ENCODE data around the gene WIF1.

WIF1 gene, protein sequence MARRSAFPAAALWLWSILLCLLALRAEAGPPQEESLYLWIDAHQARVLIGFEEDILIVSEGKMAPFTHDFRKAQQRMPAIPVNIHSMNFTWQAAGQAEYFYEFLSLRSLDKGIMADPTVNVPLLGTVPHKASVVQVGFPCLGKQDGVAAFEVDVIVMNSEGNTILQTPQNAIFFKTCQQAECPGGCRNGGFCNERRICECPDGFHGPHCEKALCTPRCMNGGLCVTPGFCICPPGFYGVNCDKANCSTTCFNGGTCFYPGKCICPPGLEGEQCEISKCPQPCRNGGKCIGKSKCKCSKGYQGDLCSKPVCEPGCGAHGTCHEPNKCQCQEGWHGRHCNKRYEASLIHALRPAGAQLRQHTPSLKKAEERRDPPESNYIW

DNA sequence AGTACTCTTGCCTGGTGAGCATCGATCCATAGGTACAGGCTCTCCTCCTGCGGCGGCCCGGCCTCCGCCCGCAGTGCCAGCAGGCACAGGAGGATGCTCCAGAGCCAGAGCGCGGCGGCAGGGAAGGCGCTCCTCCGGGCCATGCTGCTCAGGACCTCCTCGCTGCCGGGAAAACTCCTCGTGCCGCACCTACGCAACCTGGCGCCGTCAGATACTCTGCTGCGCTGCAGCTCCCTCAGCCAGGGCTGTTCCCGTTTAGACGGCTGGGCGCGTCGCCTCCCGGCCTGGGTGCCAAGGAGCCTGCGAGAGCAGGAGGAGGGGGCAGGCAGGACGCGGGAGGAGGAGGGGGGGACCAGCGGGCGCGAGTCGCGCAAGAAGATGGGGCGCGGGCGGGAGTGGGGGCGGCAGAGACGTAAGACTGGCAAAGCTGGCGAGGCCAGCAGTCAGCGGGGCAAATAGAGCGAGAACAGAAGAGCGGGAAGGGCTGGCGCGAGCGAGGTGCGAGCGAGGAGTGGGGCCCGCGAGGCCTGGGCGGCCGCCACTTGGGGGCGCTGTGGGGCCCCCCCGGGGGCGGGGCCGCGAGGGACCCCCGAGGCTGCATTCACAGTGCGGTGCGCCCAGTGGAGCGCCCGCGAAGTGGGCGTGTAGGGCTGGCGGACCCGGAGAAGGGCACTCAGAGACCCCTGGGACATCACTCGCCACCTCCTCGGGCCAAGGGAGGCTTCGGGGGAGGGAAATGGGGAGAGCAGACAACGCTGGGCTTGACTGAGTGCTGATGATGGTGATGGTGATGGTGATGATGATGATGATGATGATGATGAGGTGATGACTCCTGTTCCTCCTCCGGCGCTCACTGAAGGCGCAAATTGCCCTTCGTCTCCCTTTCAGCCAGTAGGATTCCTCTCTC, at the start of gene WIF1:
TSS of gene WIF1 (minus strand) at position 257 of the 907 bp plus-strand sequence. CDS start at position 143, 114 bp downstream.
- peak; percentile 50 for DNase-seq

GRCh38 chr12:65170209-65170881, 49.2 kb upstream of the WIF1 start:
- DNase-seq: peak; percentile 22

- DNase-seq: peak; percentile 97
Observed at GRCh38 chr12:65169320-65170208, 48.5 kb upstream of the WIF1 start, which contains the start of gene LEMD3. TSS of gene LEMD3 (plus strand) at chr12:65169583. CDS start at chr12:65169597, 14 bp downstream.

DNA sequence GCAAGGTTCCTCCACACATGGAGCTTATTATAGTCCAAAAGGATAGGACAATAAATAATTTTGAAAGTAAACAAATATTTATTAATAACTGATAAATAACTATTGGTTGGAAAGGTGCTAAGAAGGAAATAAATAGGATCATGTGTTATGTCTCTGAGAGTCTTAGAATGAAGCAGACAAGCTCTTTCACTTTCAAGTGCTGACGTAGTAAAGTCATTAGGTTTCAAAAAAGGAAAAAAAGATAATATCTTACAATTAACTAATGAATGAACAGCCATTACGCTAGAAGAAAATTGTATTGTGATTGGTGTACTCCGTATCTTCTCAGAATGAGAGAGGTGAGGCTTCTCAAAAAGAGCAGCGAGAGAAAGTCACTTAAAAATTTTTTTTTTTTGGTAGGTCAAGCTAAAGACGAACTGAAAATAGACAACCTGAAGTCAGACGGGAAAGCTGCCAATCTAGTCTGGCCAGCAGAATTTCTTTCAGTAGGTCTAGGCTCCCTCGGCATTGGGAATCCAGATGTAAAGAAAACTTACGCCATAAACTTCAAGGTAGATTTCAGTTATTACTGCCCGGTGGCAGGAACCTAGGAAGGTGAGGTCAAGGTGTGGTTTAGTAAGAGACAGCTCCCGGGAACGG, 47.7 kb upstream of the WIF1 start:
- DNase-seq: no peak

DNA sequence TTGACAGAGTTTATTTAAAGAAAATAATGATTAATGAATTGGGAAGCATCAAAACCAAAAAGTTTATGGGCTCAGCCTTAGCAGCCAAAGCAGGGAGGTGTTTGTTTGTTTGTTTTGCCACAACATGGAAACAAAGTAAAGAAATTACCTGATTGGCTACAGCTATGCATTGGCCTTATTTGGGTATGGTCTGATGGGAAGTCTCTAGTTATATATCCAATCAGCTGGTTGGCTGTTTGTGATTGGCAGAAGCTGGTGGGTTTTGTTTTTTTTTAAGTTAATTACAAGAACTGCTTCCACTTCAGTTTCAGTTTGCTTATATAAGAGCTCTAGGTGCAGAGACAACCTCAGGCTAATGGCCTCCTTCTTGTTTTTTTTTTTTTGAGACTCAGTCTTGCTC, 43.7 kb upstream of the WIF1 start:
- no peak for DNase-seq

- no peak for DNase-seq
Observed at GRCh38 chr12:65164244-65164643, 43.1 kb upstream of the WIF1 start.

- no peak for DNase-seq
Observed at GRCh38 chr12:65162609-65163008, 41.5 kb upstream of the WIF1 start.

DNA sequence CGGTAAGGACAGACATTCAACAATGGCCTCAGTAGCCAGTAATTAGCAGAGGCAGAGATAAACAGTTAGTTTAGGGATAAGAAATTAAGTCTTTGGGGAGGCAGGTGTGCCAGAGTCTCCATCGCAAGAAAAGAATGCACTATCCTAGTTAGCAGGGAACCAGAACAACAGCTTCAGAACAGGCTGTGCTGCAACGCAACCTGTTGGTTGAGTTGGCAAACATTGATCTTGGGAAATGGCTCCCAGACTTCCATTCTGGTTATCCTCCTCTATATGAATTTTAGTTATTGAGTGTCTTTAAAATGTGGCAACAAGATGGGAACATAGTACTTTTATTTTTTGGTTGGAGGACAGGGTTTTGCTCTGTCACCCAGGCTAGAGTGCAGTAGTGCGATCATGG, 36.0 kb upstream of the WIF1 start:
- DNase-seq: no peak

- DNase-seq: no peak
Observed at GRCh38 chr12:65156366-65156841, 35.3 kb upstream of the WIF1 start.

GRCh38 chr12:65155784-65156183, 34.7 kb upstream of the WIF1 start:
- no peak for DNase-seq

DNA sequence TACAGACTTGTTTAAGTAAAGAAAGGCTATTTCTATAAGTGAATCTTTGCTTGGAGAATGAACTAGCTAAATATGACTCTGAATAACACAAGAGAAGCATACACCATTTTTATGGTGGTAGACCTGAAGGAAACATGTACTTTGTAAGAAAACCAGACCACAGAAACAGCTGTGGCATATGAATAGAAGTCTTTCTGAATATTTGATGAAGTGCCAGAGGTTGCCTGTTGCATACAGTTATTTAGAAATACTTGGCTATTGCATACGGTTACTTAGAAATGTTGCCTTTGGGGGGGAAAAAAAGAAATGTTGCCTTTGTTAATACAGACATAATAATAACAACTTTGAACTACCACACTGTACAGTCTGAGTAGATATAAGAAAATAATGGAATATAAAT, 31.5 kb upstream of the WIF1 start:
- no peak for DNase-seq

- no peak for DNase-seq
Observed at GRCh38 chr12:65152012-65152411, 30.9 kb upstream of the WIF1 start.

DNA sequence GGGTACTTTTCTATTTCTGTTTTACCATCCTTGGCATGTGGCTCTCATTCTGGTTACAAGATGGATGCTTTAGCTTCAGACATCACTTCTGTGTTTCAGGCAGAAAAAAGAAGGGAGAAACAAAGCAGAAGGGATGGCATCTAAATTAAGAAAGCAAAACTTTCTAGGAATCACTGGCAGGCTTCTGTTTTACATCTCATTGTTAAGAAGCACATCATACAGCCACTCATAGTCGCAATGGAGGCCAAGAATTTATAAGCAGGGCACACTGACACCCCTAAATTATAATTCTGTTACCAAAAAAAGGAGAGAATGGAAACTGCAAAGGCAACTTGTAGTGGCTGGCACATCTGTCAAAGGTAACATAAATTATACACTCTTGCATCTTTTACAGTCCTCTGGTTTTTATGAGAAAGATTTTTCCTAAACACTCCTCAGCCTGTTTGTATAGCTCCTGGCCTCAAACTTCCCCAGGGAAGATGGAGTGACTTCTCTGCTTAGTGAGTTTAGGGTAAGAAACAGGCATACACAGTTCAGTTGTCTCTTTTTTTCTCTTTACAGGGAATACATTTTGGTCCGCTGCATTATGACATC, 26.3 kb upstream of the WIF1 start:
- no peak for DNase-seq

GRCh38 chr12:65140738-65141137, 19.6 kb upstream of the WIF1 start:
- no peak for DNase-seq

GRCh38 chr12:65139389-65139788, 18.3 kb upstream of the WIF1 start:
- no peak for DNase-seq

DNA sequence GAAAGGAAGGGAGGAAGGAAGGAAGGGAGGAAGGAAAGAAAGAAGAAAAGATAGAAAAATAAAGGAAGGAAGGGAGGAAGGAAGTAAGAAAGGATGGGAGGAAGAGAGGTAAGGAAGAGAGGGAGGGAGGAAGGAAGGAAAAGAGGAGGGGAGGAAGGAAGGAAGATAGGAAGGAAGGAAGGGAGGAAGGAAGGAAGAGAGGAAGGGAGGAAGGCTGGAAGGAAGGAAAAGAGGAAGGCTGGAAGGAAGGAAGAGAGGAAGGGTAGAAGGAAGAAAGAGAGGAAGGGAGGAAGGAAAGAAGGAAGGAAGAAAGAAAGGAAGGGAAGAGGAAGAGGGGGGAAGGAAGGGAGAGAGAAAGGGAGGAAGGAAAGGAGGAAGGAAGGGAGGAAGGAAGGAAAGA, 12.8 kb upstream of the WIF1 start:
- DNase-seq: no peak

GRCh38 chr12:65126482-65126881, 5.4 kb upstream of the WIF1 start:
- DNase-seq: no peak

DNA sequence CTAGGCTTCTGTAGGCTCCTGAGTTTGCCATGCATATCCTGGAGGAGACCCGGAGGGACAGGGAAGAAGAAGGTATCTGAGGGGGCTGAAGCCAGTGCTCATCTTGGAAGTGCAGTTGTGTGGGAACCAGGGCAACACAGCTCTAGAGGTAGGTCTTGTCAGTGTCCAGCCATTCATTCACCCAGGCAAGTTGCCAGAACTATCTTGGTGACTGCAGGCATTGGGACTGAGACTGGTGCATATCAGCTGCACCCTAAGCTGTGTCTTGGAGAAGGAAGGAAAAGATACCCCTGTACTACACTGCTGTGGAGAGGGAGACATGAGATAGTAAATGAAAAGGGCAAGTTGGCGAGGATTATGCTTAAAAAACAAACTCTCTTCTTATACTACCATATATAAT, 4.9 kb upstream of the WIF1 start:
- DNase-seq: no peak

DNA sequence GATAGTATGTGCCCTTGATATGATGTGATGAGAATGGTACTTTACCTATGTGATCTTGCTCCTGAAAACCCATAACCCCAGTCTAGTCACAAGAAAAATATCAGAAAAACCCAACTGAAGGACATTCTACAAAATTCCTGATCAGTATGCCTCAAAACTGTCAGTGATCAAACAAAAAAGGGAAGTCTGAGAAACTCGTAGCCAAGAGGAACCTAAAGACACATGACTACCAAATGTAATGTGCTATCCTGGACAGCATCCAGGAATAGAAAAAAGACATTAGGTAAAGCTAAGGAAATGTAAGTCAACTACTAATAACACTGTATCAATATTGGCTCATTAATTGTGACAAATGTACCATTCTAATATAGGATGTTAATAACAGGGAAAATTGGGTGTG, 4.1 kb upstream of the WIF1 start:
- DNase-seq: no peak

GRCh38 chr12:65123435-65124063, 2.4 kb upstream of the WIF1 start:
- peak; percentile 42 for DNase-seq

- DNase-seq: peak; percentile 17
Observed at GRCh38 chr12:65122703-65123102, 1.6 kb upstream of the WIF1 start.
